Suprapubic skin (tissue), 4 donors: Measurements from ENCODE around the gene TWF1. TPM values are rescaled to one million over a fixed set of nuclear protein-coding genes. Genes with fewer than 3 reads are reported as not detected.

Experiments used
- DNase-seq, 2 donors: peaks; one replicate each; pipeline ENCODE4 v3.0.0-alpha.2; 2019; ENCODE audit warnings: low spot score in 2 of 2
- H3K27ac ChIP-seq: fragments of 200-600 bp; sonication (generic); one replicate; pipeline ENCODE4 v1.5.1; 2019
- H3K27me3 ChIP-seq: fragments of 200-600 bp; sonication (generic); one replicate; pipeline ENCODE4 v1.5.1; 2019
- H3K36me3 ChIP-seq: fragments of 200-600 bp; sonication (generic); one replicate; pipeline ENCODE4 v1.5.1; 2019
- H3K4me1 ChIP-seq: fragments of 200-600 bp; sonication (generic); one replicate; pipeline ENCODE4 v1.5.1; 2019
- H3K4me3 ChIP-seq: fragments of 200-600 bp; sonication (generic); one replicate; pipeline ENCODE4 v1.5.1; 2019; ENCODE audit warnings: mild to moderate bottlenecking
- H3K9me3 ChIP-seq: fragments of 200-600 bp; sonication (generic); one replicate; pipeline ENCODE4 v1.5.1; 2019
- EP300 ChIP-seq: sonication (generic); formaldehyde crosslinking; IDR thresholded peaks from one replicate; pipeline ENCODE4 v1.6.1; 2017; ENCODE audit warnings: antibody characterized with exemption
- POLR2A ChIP-seq, 2 donors: fragments of 450-650 bp; IDR thresholded peaks; one replicate each; pipeline ENCODE4 v1.6.1; 2017; ENCODE audit warnings: antibody characterized with exemption in 2 of 2, mild to moderate bottlenecking in 2 of 2, moderate library complexity in 2 of 2
- POLR2AphosphoS5 ChIP-seq, 3 donors: sonication (generic); formaldehyde crosslinking; IDR thresholded peaks; one replicate each; pipeline ENCODE4 v1.6.1; 2017; ENCODE audit warnings: antibody characterized with exemption in 3 of 3
- WGBS: methylation state at CpG from one replicate; pipeline ENCODE4 v1.1.5; 2018; 5-methylcytosine and 5-hydroxymethylcytosine counted together
- total RNA-seq, 4 donors: library from RNA; depleted of rRNA; stranded (reverse); fragments of >200 nt; gene quantifications; one replicate each; pipeline ENCODE4 v1.1.0, GENCODE V29; 2016
- TF ChIP-seq, protein P1 (sequence below), 2 donors: fragments of 200-600 bp in 1 of 2; fragments of 450-650 bp in 1 of 2; sonication (generic) in 1 of 2; IDR thresholded peaks; one replicate each; pipeline ENCODE4 v1.5.1; 2016 to 2019; ENCODE audit warnings: antibody characterized with exemption in 2 of 2, mild to moderate bottlenecking in 1 of 2, moderate library complexity in 1 of 2

The TWF1 gene
- total RNA-seq, 4 donors from 2014 or later, result 43.9 to 75.8 (median 59.7) TPM

DNA sequence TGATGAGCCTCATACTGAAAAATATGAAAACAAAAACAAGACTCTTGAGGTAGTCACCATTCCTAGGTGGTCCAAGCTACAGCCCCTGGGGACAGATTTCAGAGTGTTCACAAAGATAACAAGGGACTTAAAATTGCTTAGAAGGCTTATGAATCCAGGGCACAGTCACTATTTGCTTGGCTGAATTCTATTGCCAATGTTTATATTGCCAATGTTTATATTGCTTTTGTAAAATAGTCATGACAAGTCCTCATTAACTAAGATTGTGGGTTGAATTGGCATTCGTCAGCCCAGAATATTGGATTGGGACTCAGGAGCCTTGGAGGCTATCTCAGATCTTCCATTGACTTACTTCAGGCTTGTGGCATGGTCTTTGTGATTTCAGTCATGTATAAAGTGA is 36.1 kb upstream of the TWF1 start:
- H3K27ac ChIP-seq, result no peak overlapping the region
- H3K9me3 ChIP-seq, result no peaks in the 10 kb centered on the region
- no peak for DNase-seq
- peaks cover 3% of the 10 kb centered on the region for H3K4me1 ChIP-seq
- H3K36me3 ChIP-seq, result peaks cover 2% of the 10 kb centered on the region
- TF ChIP-seq POLR2A (IDR thresholded peaks at IDR 0.05) (no peak), EP300 (no peak), POLR2AphosphoS5 (IDR thresholded peaks at IDR 0.05) (no peak)
- TF ChIP-seq, protein P1, sequence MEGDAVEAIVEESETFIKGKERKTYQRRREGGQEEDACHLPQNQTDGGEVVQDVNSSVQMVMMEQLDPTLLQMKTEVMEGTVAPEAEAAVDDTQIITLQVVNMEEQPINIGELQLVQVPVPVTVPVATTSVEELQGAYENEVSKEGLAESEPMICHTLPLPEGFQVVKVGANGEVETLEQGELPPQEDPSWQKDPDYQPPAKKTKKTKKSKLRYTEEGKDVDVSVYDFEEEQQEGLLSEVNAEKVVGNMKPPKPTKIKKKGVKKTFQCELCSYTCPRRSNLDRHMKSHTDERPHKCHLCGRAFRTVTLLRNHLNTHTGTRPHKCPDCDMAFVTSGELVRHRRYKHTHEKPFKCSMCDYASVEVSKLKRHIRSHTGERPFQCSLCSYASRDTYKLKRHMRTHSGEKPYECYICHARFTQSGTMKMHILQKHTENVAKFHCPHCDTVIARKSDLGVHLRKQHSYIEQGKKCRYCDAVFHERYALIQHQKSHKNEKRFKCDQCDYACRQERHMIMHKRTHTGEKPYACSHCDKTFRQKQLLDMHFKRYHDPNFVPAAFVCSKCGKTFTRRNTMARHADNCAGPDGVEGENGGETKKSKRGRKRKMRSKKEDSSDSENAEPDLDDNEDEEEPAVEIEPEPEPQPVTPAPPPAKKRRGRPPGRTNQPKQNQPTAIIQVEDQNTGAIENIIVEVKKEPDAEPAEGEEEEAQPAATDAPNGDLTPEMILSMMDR (IDR thresholded peaks at IDR 0.05), result no peak
- no peak overlapping the region for H3K4me3 ChIP-seq
- no peaks in the 10 kb centered on the region for H3K27me3 ChIP-seq
- 76% methylated on average over 1 of the region's 1 CpG for WGBS

DNA sequence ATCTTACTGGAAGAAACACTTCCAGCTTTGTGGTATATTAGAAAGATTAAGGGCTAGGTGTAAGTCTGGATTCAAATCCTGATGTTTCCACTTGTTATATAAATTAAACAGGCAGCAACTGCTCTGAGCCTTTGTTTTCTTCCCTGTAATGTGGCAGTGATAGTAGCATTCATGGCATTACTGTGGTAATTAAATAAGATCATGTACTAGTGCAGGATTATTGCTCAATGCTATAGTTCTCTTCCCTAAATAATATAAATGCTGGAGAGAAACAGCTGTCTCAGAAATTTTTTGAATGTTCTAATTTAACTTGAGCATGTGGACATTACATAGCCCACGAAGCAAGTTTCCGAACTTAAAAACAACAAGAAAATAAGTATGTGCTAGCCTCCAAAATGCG is 35.1 kb upstream of the TWF1 start:
- H3K4me3 ChIP-seq, result no peak overlapping the region
- peaks cover 2% of the 10 kb centered on the region for H3K36me3 ChIP-seq
- H3K27me3 ChIP-seq, result no peaks in the 10 kb centered on the region
- DNase-seq, result no peak
- 73% methylated on average over 3 of the region's 3 CpGs for WGBS
- peaks cover 10% of the 10 kb centered on the region for H3K4me1 ChIP-seq
- no peak for TF ChIP-seq EP300
- no peak for TF ChIP-seq POLR2A (IDR thresholded peaks at IDR 0.05)
- TF ChIP-seq POLR2AphosphoS5 (IDR thresholded peaks at IDR 0.05), result no peak
- TF ChIP-seq, protein P1 (IDR thresholded peaks at IDR 0.05), result no peak
- no peaks in the 10 kb centered on the region for H3K9me3 ChIP-seq
- no peak overlapping the region for H3K27ac ChIP-seq

DNA sequence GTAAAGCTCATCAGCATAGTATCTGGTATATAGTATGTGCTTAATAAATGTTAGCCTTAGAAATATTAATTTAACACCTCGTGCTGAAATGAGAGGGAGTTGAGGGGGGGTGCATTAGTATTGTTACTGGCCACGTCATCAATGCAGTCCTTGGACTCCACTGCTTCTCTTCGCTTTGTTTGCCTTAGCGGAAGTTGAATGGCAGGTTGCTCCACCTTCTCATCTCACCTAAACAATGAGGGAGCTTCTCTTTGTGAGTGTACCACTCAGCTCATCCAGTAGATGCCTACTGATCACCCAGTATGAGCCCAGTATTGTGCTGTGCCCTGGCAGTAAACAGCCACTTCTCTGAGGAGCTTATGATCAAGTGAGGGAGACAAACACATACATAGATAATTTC is 34.2 kb upstream of the TWF1 start:
- TF ChIP-seq, protein P1 (IDR thresholded peaks at IDR 0.05), result no peak
- no peak for TF ChIP-seq POLR2A (IDR thresholded peaks at IDR 0.05)
- TF ChIP-seq EP300, result no peak
- TF ChIP-seq POLR2AphosphoS5 (IDR thresholded peaks at IDR 0.05), result no peak
- no peaks in the 10 kb centered on the region for H3K27me3 ChIP-seq
- no peak overlapping the region for H3K4me3 ChIP-seq
- peaks cover 13% of the 10 kb centered on the region for H3K4me1 ChIP-seq
- no peak overlapping the region for H3K27ac ChIP-seq
- H3K9me3 ChIP-seq, result no peaks in the 10 kb centered on the region
- H3K36me3 ChIP-seq, result peaks cover 2% of the 10 kb centered on the region
- 90% methylated on average over 4 of the region's 4 CpGs for WGBS
- DNase-seq, result no peak

DNA sequence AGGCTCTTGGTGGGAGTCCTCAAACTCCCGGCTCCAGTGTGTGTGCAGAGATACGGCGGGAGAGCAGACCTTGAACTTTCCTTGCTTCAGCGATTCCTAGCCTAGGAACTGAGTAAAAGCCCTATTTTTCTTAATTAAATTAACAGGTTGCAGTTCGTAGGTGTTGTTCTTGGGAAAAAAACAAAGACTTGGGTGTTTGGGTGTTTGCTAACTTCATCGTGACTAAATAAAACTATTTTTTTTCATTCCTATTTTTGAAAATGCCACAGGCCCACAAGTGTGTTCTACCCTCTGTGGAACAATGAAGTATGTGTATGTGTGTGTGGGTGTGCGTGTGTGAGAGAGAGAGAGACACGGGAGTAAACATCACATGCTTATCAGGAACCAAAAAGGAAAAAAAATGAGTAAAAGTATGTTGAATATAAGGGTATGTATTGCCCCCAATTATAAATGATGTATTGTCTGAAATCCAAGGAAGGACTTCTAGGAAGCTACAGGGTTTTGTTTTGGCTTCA is 30.4 kb upstream of the TWF1 start:
- WGBS, result 2% methylated on average over 8 of the region's 8 CpGs
- Histone ChIP-seq H3K4me3 (peak overlapping the region; percentile 87), H3K4me1 (peaks cover 20% of the 10 kb centered on the region), H3K36me3 (no peaks in the 10 kb centered on the region), H3K27ac (peak overlapping the region; percentile 98), H3K9me3 (no peaks in the 10 kb centered on the region), H3K27me3 (no peaks in the 10 kb centered on the region)
- no peak for DNase-seq
- no peak for TF ChIP-seq POLR2A (IDR thresholded peaks at IDR 0.05)
- TF ChIP-seq, protein P1 (IDR thresholded peaks at IDR 0.05), result no peak
- no peak for TF ChIP-seq POLR2AphosphoS5 (IDR thresholded peaks at IDR 0.05)
- no peak for TF ChIP-seq EP300

DNA sequence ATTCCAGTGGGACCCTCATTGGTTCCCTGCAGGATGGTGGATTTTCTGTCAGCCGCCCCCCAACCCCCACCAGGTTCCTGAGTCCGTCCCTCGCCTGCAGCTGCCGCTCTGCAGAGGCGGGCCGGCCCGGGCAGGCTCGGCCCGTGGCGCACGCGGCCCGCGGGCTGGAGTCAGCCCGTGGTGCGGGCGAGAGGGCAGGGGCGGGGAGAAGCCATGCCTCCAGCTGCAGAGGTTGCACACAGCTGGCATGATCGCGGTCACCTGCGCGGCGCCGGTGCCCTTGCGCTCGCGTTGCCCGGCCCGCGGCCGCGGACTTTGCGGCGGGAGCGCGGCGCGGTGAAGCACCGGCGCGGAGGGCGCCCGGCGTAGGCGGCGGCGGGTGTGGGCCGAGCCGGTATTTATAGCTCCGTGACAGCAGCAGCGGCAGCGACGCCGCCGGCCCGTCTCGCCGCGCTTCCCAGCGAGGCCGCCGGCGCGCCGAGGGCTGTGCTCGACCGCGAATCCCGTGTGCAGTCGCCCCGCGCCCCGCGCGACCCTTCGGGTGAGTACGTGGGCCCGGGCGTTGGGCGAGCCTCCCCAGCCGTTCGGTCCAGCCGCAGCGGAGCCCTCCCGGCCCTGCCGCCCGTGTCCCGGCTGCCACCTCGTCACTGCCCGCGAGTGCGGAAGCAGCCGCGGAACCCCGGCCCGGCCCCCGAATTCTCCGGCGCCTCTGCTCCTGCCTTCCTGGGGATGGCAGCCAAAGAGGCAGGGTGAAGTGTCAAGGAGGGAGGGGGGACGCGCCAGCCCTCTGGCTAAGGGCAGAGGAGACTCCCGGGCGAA is 29.7 kb upstream of the TWF1 start, which contains the start of gene TMEM117:
TMEM117 (plus strand) TSS at position 426 of the 819 bp plus-strand sequence.
- Histone ChIP-seq H3K27ac (peak within 1 kb of the TSS; percentile 98), H3K4me3 (peak within 1 kb of the TSS; percentile 87), H3K9me3 (no peaks in the 10 kb centered on the region), H3K4me1 (peaks cover 20% of the 10 kb centered on the region), H3K36me3 (no peaks in the 10 kb centered on the region), H3K27me3 (no peaks in the 10 kb centered on the region)
- TF ChIP-seq POLR2AphosphoS5 (IDR thresholded peaks at IDR 0.05), result peak in 1 of 3 donors; percentile 68
- TF ChIP-seq, protein P1 (IDR thresholded peaks at IDR 0.05), result no peak
- WGBS, result under 1% methylated on average over 25 of the region's 103 CpGs
- DNase-seq, result peak; percentile 88 to 90
